A549 (cell line): Measurements from ENCODE around the gene MSGN1.

Experiments
- CHD4 ChIP-seq: fragments of 200-600 bp; sonication (generic); IDR thresholded peaks from 2 replicates; pipeline ENCODE4 v1.6.1; 2016; ENCODE audit warnings: antibody characterized with exemption, mild to moderate bottlenecking, borderline replicate concordance
- CTCF ChIP-seq: fragments of >200 bp; sonication (Bioruptor Twin); formaldehyde crosslinking; IDR thresholded peaks from 3 replicates; pipeline ENCODE4 v1.5.1; 2016
- HOXA7 ChIP-seq: fragments of 250-450 bp; sonication (Bioruptor Pico); IDR thresholded peaks from 2 replicates; pipeline ENCODE4 v1.5.0; 2020; ENCODE audit warnings: mild to moderate bottlenecking, moderate library complexity
- JUN ChIP-seq, 2 experiments: fragments of >200 bp; sonication (Bioruptor Twin); formaldehyde crosslinking; IDR thresholded peaks; 2 replicates in 1 of 2; 3 replicates in 1 of 2; pipeline ENCODE4 v1.6.1; 2016 to 2017
- MAX ChIP-seq: IDR thresholded peaks from 2 replicates; pipeline ENCODE4 v1.6.1; 2012
- POLR2A ChIP-seq: IDR thresholded peaks from 2 replicates; pipeline ENCODE4 v1.6.1; 2012; ENCODE audit warnings: mild to moderate bottlenecking, low read length
- POLR2AphosphoS2 ChIP-seq: conservative IDR thresholded peaks from 2 replicates; pipeline ENCODE4 v1.6.1; 2012; ENCODE audit warnings: low read length, improper control_type of control experiment, inconsistent platforms
- RAD21 ChIP-seq, 2 experiments: fragments of >200 bp in 1 of 2; sonication (Bioruptor Twin) in 1 of 2; formaldehyde crosslinking in 1 of 2; IDR thresholded peaks in 1 of 2; conservative IDR thresholded peaks in 1 of 2; 2 replicates in 1 of 2; 3 replicates in 1 of 2; pipeline ENCODE4 v1.6.1; 2012 to 2018; ENCODE audit warnings: inconsistent platforms in 1 of 2
- RCOR1 ChIP-seq: fragments of 150-350 bp; IDR thresholded peaks from 2 replicates; pipeline ENCODE4 v1.6.1; 2014; ENCODE audit warnings: antibody characterized with exemption, low read length, low read depth
- USF2 ChIP-seq: fragments of 450-650 bp; IDR thresholded peaks from 2 replicates; pipeline ENCODE4 v1.6.1; 2014; ENCODE audit warnings: antibody characterized with exemption
- ZFP36 ChIP-seq: fragments of 450-650 bp; IDR thresholded peaks from 2 replicates; pipeline ENCODE4 v1.6.1; 2014; ENCODE audit warnings: borderline replicate concordance; ENCODE audit not compliant: partially characterized antibody

DNA sequence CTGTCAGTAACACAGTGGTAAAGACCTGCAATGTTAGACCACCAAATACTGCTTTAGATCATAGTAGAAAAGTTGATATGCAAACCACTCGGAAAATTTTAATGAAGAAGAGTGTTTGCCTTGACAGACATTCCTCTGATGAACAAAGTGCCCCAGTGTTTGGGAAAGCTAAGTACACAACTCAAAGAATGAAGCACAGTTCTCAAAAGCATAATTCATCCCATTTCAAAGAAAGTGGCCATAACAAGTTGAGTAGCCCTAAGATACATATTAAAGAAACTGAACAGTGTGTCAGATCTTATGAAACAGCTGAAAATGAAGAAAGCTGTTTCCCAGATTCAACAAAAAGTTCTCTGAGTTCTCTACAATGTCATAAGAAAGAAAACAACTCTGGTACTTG lies 34.8 kb upstream of the MSGN1 start:
- no peak for TF ChIP-seq CTCF
- TF ChIP-seq HOXA7 (CRISPR knock-in tag) = no peak
- no peak for TF ChIP-seq ZFP36
- TF ChIP-seq POLR2A = no peak
- TF ChIP-seq RCOR1 = no peak
- no peak for TF ChIP-seq MAX
- TF ChIP-seq POLR2AphosphoS2 = no peak
- TF ChIP-seq JUN (IDR thresholded peaks at IDR 0.05) = no peak
- no peak for TF ChIP-seq CHD4
- TF ChIP-seq USF2 = no peak
- TF ChIP-seq RAD21 (conservative IDR thresholded peaks at IDR 0.05 in 1 of 2, IDR thresholded peaks at IDR 0.05 in 1 of 2) = no peak
